Activated CD4-positive, alpha-beta T cell treated with anti-CD3 and anti-CD28 coated beads, Interleukin-2, amount 10 ng/mL, durations not matched to agents 24 days and 14 days (primary cell): ENCODE results near the gene RFPL4A. TPM values are rescaled to one million over a fixed set of nuclear protein-coding genes. Genes with fewer than 3 reads are reported as not detected.
A peak's percentile ranks its signal among the peaks of the same experiment; 100 is the strongest.
"Not testable (repeated sequence)": the region's sequence is repeated elsewhere in the genome, so short reads cannot be mapped to it uniquely, and the experiment has no call there.

Experiments
- DNase-seq: peaks from one replicate; pipeline ENCODE4 v3.0.0; 2022
- H3K27ac Mint-ChIP-seq: one replicate; pipeline ENCODE4 v1.8.0; 2022; ENCODE audit warnings: mild to moderate bottlenecking, mixed read lengths
- H3K27me3 Mint-ChIP-seq: one replicate; pipeline ENCODE4 v1.8.0; 2022; ENCODE audit warnings: mixed read lengths
- H3K36me3 Mint-ChIP-seq: one replicate; pipeline ENCODE4 v1.8.0; 2022; ENCODE audit warnings: low read depth, mild to moderate bottlenecking, mixed read lengths
- H3K4me1 Mint-ChIP-seq: one replicate; pipeline ENCODE4 v1.8.0; 2021; ENCODE audit warnings: mixed read lengths
- H3K4me3 Mint-ChIP-seq: one replicate; pipeline ENCODE4 v1.8.0; 2022; ENCODE audit warnings: mild to moderate bottlenecking, moderate library complexity, mixed read lengths
- H3K9me3 Mint-ChIP-seq: one replicate; pipeline ENCODE4 v1.8.0; 2021; ENCODE audit warnings: mixed read lengths
- intact Hi-C: fragments of 100-400 bp; cut with micrococcal nuclease; formaldehyde crosslinking; loops from one replicate; pipeline ENCODE4 v1.15.1; 2023
- total RNA-seq: library from RNA; stranded (reverse); gene quantifications from 2 replicates; pipeline ENCODE4 v1.2.3, GENCODE V29; 2022

RFPL4A gene
- total RNA-seq, 1 donor from 2014 or later: not detected

DNA sequence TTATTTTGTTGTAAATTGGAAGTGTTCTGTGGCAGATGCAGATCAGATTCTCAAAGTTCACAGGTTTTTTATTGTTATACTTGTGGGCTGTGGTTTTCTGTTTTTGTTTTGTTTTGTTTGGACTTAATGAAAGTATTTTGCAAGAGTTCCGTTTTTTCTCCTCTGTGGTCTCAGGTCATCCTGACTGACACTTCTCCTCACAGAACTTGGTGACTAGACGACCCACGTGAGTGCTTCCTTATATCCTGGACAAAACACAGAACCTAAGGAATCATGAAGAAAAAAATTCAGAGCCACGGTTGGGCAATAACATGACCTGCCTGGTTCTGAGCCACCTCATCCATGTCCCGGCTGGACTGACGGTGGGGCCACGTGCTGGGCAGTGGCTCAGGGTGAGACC is 7.6 kb downstream of the RFPL4A start:
- Mint-ChIP-seq H3K4me3 (no peak overlapping the region), H3K4me1 (no peaks in the 10 kb centered on the region), H3K27me3 (no peaks in the 10 kb centered on the region), H3K27ac (no peak overlapping the region), H3K36me3 (no peaks in the 10 kb centered on the region), H3K9me3 (peaks cover 22% of the 10 kb centered on the region)
- intact Hi-C loops: no loop called here
- DNase-seq: no peak

DNA sequence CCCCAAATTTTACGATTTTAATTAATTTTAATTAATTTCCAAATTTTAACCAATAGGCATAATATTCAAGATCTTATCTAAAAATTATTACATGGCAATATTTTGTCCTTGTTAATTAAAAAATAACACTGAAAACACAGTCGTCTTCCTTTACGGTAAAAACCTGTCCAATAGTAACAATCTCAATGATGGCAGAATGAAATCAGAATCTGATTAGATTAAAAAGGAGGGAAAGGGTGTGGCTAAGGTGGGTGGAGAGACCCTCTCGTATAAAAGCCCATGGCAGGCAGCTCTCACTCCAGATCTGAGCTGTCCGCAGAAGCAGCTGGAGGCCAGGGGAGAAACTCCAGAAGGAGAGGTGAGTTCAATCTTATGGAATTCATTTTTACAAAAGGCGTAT is 9.9 kb downstream of the RFPL4A start, which contains the start of gene RFPL4AL1:
Gene RFPL4AL1 (plus strand): TSS at position 301 of the 400 bp plus-strand sequence. CDS start 2,687 bp downstream, outside the sequence.
- H3K9me3 Mint-ChIP-seq: peaks cover 22% of the 10 kb centered on the region
- H3K4me1 Mint-ChIP-seq, intact Hi-C loops, H3K27ac Mint-ChIP-seq, H3K4me3 Mint-ChIP-seq, H3K27me3 Mint-ChIP-seq, H3K36me3 Mint-ChIP-seq, DNase-seq: not testable (repeated sequence)

DNA sequence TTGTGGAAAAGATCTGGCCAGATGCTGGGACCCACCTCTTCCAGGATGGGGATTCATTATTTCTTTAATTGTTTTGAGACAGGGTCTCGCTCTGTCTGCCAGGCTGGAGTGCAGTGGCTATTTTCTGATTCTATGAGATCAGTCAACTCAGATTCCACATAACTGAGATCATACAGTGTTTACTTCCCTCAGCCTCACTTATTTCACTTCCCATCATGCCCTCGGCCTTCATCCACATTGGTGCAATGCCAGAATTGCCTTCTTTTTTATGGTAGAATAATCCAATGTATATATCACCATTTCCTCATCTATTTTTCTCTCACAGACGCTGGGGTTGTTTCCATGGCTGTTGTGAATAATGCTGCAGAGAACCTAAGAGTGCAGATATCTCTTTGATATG is 10.7 kb downstream of the RFPL4A start:
- H3K27ac Mint-ChIP-seq, H3K4me1 Mint-ChIP-seq, H3K27me3 Mint-ChIP-seq, H3K36me3 Mint-ChIP-seq, intact Hi-C loops, DNase-seq, H3K4me3 Mint-ChIP-seq: not testable (repeated sequence)
- H3K9me3 Mint-ChIP-seq: peaks cover 24% of the 10 kb centered on the region

DNA sequence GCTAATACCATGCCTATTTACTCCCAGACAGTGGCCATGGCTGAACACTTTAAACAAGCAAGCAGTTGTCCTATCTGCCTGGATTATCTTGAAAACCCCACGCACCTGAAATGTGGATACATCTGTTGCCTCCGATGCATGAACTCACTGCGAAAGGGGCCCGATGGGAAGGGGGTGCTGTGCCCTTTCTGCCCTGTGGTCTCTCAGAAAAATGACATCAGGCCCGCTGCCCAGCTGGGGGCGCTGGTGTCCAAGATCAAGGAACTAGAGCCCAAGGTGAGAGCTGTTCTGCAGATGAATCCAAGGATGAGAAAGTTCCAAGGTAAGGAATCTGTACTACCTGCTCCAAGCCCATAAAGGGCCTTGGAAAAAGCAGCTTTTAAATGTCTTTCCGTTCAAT is 18.6 kb downstream of the RFPL4A start:
- peaks cover 11% of the 10 kb centered on the region for H3K9me3 Mint-ChIP-seq
- H3K27ac Mint-ChIP-seq: no peak overlapping the region
- no peaks in the 10 kb centered on the region for H3K27me3 Mint-ChIP-seq
- DNase-seq: no peak
- intact Hi-C loops: no loop called here
- H3K4me3 Mint-ChIP-seq: no peak overlapping the region
- no peaks in the 10 kb centered on the region for H3K4me1 Mint-ChIP-seq
- no peaks in the 10 kb centered on the region for H3K36me3 Mint-ChIP-seq

DNA sequence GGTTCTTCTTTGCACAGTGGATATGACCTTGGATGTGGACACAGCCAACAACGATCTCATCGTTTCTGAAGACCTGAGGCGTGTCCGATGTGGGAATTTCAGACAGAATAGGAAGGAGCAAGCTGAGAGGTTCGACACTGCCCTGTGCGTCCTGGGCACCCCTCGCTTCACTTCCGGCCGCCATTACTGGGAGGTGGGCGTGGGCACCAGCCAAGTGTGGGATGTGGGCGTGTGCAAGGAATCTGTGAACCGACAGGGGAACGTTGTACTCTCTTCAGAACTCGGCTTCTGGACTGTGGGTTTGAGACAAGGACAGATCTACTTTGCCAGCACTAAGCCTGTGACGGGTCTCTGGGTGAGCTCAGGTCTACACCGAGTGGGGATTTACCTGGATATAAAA is 19.4 kb downstream of the RFPL4A start:
- H3K4me3 Mint-ChIP-seq: no peak overlapping the region
- no peak overlapping the region for H3K27ac Mint-ChIP-seq
- H3K9me3 Mint-ChIP-seq: peaks cover 11% of the 10 kb centered on the region
- no peaks in the 10 kb centered on the region for H3K36me3 Mint-ChIP-seq
- no peak for DNase-seq
- no peaks in the 10 kb centered on the region for H3K4me1 Mint-ChIP-seq
- H3K27me3 Mint-ChIP-seq: no peaks in the 10 kb centered on the region
- intact Hi-C loops: no loop called here

DNA sequence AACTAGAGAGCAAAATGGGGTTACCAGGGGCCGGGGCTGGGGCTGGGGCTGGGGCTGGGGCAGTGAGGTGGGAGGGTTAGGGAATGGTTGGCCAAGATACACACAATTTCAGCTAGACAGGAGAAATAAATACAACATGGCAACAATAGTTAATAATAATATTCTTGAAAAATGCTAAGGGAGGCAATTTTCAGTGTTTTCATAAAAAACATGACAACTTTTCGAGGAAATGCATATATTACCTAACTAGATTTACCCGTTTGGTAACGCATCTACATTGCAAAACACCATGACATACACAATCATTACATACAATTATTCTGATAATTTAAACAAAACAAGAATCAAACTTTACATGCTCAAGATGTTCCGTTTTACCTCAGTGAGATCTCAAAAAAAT is 22.2 kb downstream of the RFPL4A start:
- Mint-ChIP-seq H3K4me1 (no peaks in the 10 kb centered on the region), H3K9me3 (peaks cover 7% of the 10 kb centered on the region), H3K27ac (no peak overlapping the region), H3K27me3 (no peaks in the 10 kb centered on the region), H3K36me3 (no peaks in the 10 kb centered on the region), H3K4me3 (no peak overlapping the region)
- intact Hi-C loops: no loop called here
- no peak for DNase-seq

DNA sequence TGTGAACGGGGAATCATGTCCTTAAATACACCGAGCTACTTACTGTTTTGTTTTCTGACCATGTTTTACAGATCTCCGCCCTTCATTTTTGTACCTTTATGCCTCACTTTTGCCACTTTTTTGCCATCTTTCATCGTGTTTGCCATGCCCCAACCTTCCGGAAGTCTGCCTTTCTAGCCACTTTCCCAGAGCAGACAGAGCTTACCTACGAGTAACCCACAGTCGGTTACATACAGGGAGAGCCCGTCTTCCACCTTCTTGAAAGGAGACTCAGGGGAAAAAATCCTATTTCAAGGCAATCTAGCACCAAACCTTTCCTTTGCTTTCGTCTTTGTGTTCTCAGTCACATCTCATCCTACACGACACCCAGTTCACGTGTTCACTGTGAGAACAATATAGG is 36.1 kb downstream of the RFPL4A start:
- Mint-ChIP-seq H3K36me3 (no peaks in the 10 kb centered on the region), H3K27ac (no peak overlapping the region), H3K27me3 (no peaks in the 10 kb centered on the region), H3K4me3 (no peak overlapping the region), H3K4me1 (no peaks in the 10 kb centered on the region), H3K9me3 (peaks cover 6% of the 10 kb centered on the region)
- DNase-seq: no peak
- intact Hi-C loops: no loop called here

DNA sequence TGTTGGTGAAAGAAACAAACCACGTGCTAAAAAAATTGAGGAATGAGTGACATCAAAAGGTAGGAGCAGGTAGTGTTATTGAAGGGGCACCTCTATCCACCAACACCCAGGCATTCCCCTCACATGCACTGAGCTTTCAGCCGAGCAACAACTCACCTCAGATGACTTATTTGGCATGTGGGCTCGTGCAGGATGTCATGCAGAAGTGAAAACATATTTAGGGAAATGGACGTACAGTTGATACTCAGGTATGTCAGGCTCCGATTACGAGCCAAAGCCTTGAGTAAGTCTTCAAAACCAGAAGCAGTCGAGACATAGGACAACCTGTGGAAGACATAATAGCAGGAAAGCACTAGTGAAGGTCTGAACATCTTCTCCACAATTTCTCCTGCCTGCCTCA is 42.5 kb downstream of the RFPL4A start:
- no peak overlapping the region for H3K27ac Mint-ChIP-seq
- DNase-seq: no peak
- no peak overlapping the region for H3K4me3 Mint-ChIP-seq
- no peaks in the 10 kb centered on the region for H3K36me3 Mint-ChIP-seq
- H3K4me1 Mint-ChIP-seq: no peaks in the 10 kb centered on the region
- intact Hi-C loops: no loop called here
- no peaks in the 10 kb centered on the region for H3K27me3 Mint-ChIP-seq
- peaks cover 37% of the 10 kb centered on the region for H3K9me3 Mint-ChIP-seq

DNA sequence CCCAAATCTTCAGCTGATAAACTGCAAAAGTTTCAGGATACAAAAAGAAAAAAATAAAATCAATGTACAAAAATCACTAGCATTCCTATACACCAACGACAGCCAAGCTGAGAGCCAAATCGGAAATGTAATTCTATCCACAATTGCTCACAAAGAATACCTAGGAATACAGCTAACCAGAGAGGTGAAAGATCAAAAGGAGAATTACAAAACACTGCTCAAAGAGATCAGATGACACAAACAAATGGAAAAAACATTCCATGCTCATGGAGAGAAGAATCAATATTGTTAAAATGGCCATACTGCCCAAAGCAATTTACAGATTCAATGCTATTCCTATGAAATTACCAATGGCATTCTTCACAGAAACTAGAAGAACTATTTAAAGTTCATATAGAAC is 43.4 kb downstream of the RFPL4A start:
- Mint-ChIP-seq H3K27ac (no peak overlapping the region), H3K4me3 (no peak overlapping the region), H3K4me1 (no peaks in the 10 kb centered on the region), H3K27me3 (no peaks in the 10 kb centered on the region), H3K36me3 (no peaks in the 10 kb centered on the region), H3K9me3 (peaks cover 43% of the 10 kb centered on the region)
- no peak for DNase-seq
- intact Hi-C loops: no loop called here

DNA sequence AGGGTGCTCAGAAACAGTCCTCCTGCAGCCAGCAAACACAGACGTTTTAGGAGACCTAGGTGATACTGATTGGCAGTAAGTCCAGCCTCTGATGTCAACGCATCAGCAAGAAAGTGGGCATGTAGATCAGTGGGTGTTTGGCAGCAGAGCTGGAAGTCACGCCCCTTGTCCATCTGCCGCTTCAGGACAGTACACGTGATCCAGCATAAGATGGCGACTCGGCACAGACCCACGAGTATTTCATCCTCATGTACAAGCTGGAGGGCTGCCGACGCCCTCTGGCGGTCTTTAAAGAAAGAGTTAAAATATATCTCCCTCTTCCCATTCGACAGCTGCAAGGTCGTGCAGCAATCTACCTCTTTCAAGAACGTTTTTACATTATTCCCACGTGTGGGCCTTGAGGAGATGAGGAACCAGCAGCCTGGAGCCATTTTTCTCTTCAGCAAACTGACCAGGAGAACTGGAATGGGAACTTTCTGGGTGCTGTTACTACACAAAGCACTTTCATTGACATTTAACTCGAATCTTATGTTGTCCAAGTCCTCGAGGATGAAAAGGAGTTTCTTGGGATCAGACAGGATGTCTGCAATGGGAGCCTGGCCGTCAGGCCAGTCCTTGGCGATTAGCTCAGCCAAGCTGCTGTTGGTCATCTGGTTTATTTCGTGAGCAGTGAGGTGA is 50.6 kb downstream of the RFPL4A start:
- Mint-ChIP-seq H3K4me1 (no peaks in the 10 kb centered on the region), H3K36me3 (no peaks in the 10 kb centered on the region), H3K4me3 (no peak overlapping the region), H3K9me3 (peaks cover 16% of the 10 kb centered on the region), H3K27ac (no peak overlapping the region), H3K27me3 (no peaks in the 10 kb centered on the region)
- intact Hi-C loops: no loop called here
- DNase-seq: peak; percentile 60

DNA sequence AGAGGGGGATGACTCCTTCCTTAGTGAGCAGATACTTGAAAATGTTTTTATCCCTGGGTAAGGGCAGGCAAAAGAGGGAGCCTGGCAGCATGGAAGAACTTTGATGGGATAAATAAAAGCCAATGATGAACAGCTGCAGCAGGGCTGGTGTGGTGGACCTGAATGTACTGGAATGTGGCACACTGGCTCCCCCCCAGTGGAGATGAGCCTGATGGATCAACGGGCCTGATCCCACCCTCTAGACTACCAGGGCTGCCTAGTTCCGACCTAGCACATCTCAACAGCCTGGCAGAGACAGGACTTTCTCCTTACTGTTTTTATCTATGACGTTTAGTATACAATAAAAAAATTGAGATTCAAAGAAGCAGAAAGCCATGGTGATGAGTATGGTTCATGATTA is 52.4 kb downstream of the RFPL4A start:
- no peaks in the 10 kb centered on the region for H3K4me1 Mint-ChIP-seq
- H3K27ac Mint-ChIP-seq: no peak overlapping the region
- H3K36me3 Mint-ChIP-seq: no peaks in the 10 kb centered on the region
- peaks cover 11% of the 10 kb centered on the region for H3K9me3 Mint-ChIP-seq
- intact Hi-C loops: no loop called here
- no peak overlapping the region for H3K4me3 Mint-ChIP-seq
- no peak for DNase-seq
- H3K27me3 Mint-ChIP-seq: no peaks in the 10 kb centered on the region

DNA sequence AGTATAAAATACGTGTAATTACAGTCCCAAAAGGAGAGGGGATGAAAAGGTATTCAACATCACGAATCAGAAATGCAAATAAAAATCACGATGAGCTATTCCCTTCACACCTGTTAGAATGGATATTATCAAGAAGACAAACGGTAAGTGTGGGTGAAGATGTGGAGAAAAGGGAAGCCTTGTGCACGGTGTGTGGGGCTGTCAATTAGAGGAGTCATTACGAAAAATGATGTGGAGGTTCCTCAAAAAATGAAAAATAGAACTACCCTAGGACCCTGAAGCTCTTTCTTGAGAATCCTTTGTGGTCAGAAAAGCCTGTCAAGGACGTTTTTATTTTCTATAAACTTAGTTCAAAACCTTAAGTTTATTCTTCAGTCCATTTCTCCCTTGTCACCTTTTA is 53.6 kb downstream of the RFPL4A start:
- no peak overlapping the region for H3K4me3 Mint-ChIP-seq
- no peak overlapping the region for H3K27ac Mint-ChIP-seq
- intact Hi-C loops: no loop called here
- H3K36me3 Mint-ChIP-seq: no peaks in the 10 kb centered on the region
- H3K27me3 Mint-ChIP-seq: no peaks in the 10 kb centered on the region
- H3K4me1 Mint-ChIP-seq: no peaks in the 10 kb centered on the region
- H3K9me3 Mint-ChIP-seq: peaks cover 4% of the 10 kb centered on the region
- no peak for DNase-seq

Other genes starting within 250 kb of the RFPL4A start
- not detected in 2 replicates for gene SBK2, start 222.0 kb upstream of the RFPL4A start, total RNA-seq
- not detected in 2 replicates for gene SBK3, start 213.6 kb upstream of the RFPL4A start, total RNA-seq
- gene ZNF579, start 178.2 kb upstream of the RFPL4A start, total RNA-seq: 9.6 and 10.4 TPM in 2 replicates
- 20.4 and 21.4 TPM in 2 replicates for gene FIZ1, start 159.6 kb upstream of the RFPL4A start, total RNA-seq
- gene ZNF524, start 158.8 kb upstream of the RFPL4A start, total RNA-seq: 17.8 and 19.0 TPM in 2 replicates
- 12.2 and 12.5 TPM in 2 replicates for gene ZNF865, start 153.4 kb upstream of the RFPL4A start, total RNA-seq
- 3.6 and 3.7 TPM in 2 replicates for gene ZNF784, start 134.5 kb upstream of the RFPL4A start, total RNA-seq
- 38.3 and 39.1 TPM in 2 replicates for gene ZNF580, start 118.1 kb upstream of the RFPL4A start, total RNA-seq
- 32.7 and 33.0 TPM in 2 replicates for gene ZNF581, start 115.4 kb upstream of the RFPL4A start, total RNA-seq
- gene CCDC106, start 110.9 kb upstream of the RFPL4A start, total RNA-seq: 8.0 and 9.0 TPM in 2 replicates
- gene U2AF2, start 104.1 kb upstream of the RFPL4A start, total RNA-seq: 390 and 394 TPM in 2 replicates
- 44.7 and 45.4 TPM in 2 replicates for gene EPN1, start 83.9 kb upstream of the RFPL4A start, total RNA-seq
- gene NLRP9, start 20.7 kb upstream of the RFPL4A start, total RNA-seq: not detected in 2 replicates
- not detected in 2 replicates for gene RFPL4AL1, start 10.0 kb downstream of the RFPL4A start, total RNA-seq
- not detected in 2 replicates for gene NLRP11, start 72.9 kb downstream of the RFPL4A start, total RNA-seq
- gene NLRP4, start 77.4 kb downstream of the RFPL4A start, total RNA-seq: not detected in 2 replicates
- not detected in 2 replicates for gene NLRP13, start 173.2 kb downstream of the RFPL4A start, total RNA-seq
- gene NLRP8, start 188.7 kb downstream of the RFPL4A start, total RNA-seq: not detected in 2 replicates
- gene NLRP5, start 227.7 kb downstream of the RFPL4A start, total RNA-seq: not detected in 2 replicates